Adipocyte (in vitro differentiated cells): ENCODE measurements around the gene CCDC158.
"Not testable (repeated sequence)": the region's sequence is repeated elsewhere in the genome, so short reads cannot be mapped to it uniquely, and the experiment has no call there.

Experiments used
- DNase-seq: peaks from one replicate; pipeline ENCODE4 v3.0.0-alpha.2; 2015; ENCODE audit warnings: low read depth
- H3K27me3 ChIP-seq: replicated peaks from 2 replicates; pipeline ENCODE4 v1.7.0; 2013; ENCODE audit warnings: mild to moderate bottlenecking, low read length, moderate library complexity; ENCODE audit not compliant: control insufficient read depth, insufficient read depth
- H3K36me3 ChIP-seq: 2 replicates; pipeline ENCODE4 v1.7.0; 2013; ENCODE audit warnings: low read length, mild to moderate bottlenecking, moderate library complexity; ENCODE audit not compliant: control insufficient read depth, insufficient read depth, severe bottlenecking
- H3K4me1 ChIP-seq: 2 replicates; pipeline ENCODE4 v1.7.0; 2013; ENCODE audit warnings: mild to moderate bottlenecking, low read length, moderate library complexity; ENCODE audit not compliant: control insufficient read depth, insufficient read depth
- H3K4me3 ChIP-seq: 2 replicates; pipeline ENCODE4 v1.7.0; 2013; ENCODE audit warnings: mild to moderate bottlenecking, low read length, moderate library complexity
- H3K9ac ChIP-seq: 2 replicates; pipeline ENCODE4 v1.7.0; 2013; ENCODE audit warnings: mild to moderate bottlenecking, low read length, moderate library complexity
- H3K9me3 ChIP-seq: 2 replicates; pipeline ENCODE4 v1.7.0; 2013; ENCODE audit warnings: mild to moderate bottlenecking, low read length, moderate library complexity; ENCODE audit not compliant: control insufficient read depth

CCDC158 gene

GRCh38 chr4:76420762-76421581 is at the start of gene CCDC158:
CCDC158 (minus strand) TSS chr4:76421141; CDS start chr4:76403207, 17,934 bp downstream.
- Histone ChIP-seq H3K4me1 (no peaks in the 10 kb centered on the region), H3K9ac (peak within 1 kb of the TSS; percentile 62), H3K36me3 (no peaks in the 10 kb centered on the region), H3K27me3 (no peaks in the 10 kb centered on the region), H3K9me3 (no peaks in the 10 kb centered on the region), H3K4me3 (peak within 1 kb of the TSS; percentile 79)
- DNase-seq = peak; percentile 36

GRCh38 chr4:76470532-76470931 is 49.6 kb upstream of the CCDC158 start:
- Histone ChIP-seq H3K4me1 (no peaks in the 10 kb centered on the region), H3K27me3 (no peaks in the 10 kb centered on the region), H3K36me3 (no peaks in the 10 kb centered on the region), H3K9ac (no peak overlapping the region), H3K9me3 (no peaks in the 10 kb centered on the region), H3K4me3 (no peak overlapping the region)
- no peak for DNase-seq

GRCh38 chr4:76470064-76470463 is 49.1 kb upstream of the CCDC158 start:
- H3K4me3 ChIP-seq = no peak overlapping the region
- no peaks in the 10 kb centered on the region for H3K4me1 ChIP-seq
- H3K9me3 ChIP-seq = no peaks in the 10 kb centered on the region

GRCh38 chr4:76463568-76463967 is 42.6 kb upstream of the CCDC158 start:
- DNase-seq = no peak
- no peaks in the 10 kb centered on the region for H3K36me3 ChIP-seq
- H3K4me1 ChIP-seq = peaks cover 6% of the 10 kb centered on the region
- no peak overlapping the region for H3K4me3 ChIP-seq
- H3K9me3 ChIP-seq = peaks cover 11% of the 10 kb centered on the region
- H3K27me3 ChIP-seq = no peaks in the 10 kb centered on the region
- H3K9ac ChIP-seq = no peak overlapping the region

More at GRCh38 chr4:76470064-76470463, 49.1 kb upstream of the CCDC158 start:
- no peak overlapping the region for H3K9ac ChIP-seq
- no peaks in the 10 kb centered on the region for H3K36me3 ChIP-seq
- no peaks in the 10 kb centered on the region for H3K27me3 ChIP-seq
- no peak for DNase-seq

GRCh38 chr4:76459291-76459723 is 38.4 kb upstream of the CCDC158 start:
- Histone ChIP-seq H3K9ac (no peak overlapping the region), H3K4me3 (no peak overlapping the region), H3K36me3 (no peaks in the 10 kb centered on the region), H3K4me1 (peaks cover 6% of the 10 kb centered on the region), H3K27me3 (no peaks in the 10 kb centered on the region), H3K9me3 (peaks cover 11% of the 10 kb centered on the region)
- DNase-seq = peak; percentile 14

GRCh38 chr4:76458825-76459224 is 37.9 kb upstream of the CCDC158 start:
- Histone ChIP-seq H3K9me3 (peaks cover 11% of the 10 kb centered on the region), H3K4me1 (peaks cover 6% of the 10 kb centered on the region), H3K36me3 (no peaks in the 10 kb centered on the region), H3K9ac (no peak overlapping the region), H3K27me3 (no peaks in the 10 kb centered on the region), H3K4me3 (no peak overlapping the region)
- DNase-seq = no peak

- Histone ChIP-seq H3K4me1 (peaks cover 6% of the 10 kb centered on the region), H3K36me3 (no peaks in the 10 kb centered on the region), H3K9me3 (peaks cover 5% of the 10 kb centered on the region), H3K9ac (no peak overlapping the region), H3K4me3 (no peak overlapping the region), H3K27me3 (no peaks in the 10 kb centered on the region)
- DNase-seq = no peak
Observed at GRCh38 chr4:76458297-76458696, 37.4 kb upstream of the CCDC158 start.

- H3K4me3 ChIP-seq = no peak overlapping the region
- no peaks in the 10 kb centered on the region for H3K36me3 ChIP-seq
- no peaks in the 10 kb centered on the region for H3K27me3 ChIP-seq
- no peak overlapping the region for H3K9ac ChIP-seq
- H3K9me3 ChIP-seq = peaks cover 1% of the 10 kb centered on the region
- peaks cover 6% of the 10 kb centered on the region for H3K4me1 ChIP-seq
- DNase-seq = no peak
Observed at GRCh38 chr4:76457885-76458284, 36.9 kb upstream of the CCDC158 start.

- H3K4me3 ChIP-seq, H3K36me3 ChIP-seq, H3K27me3 ChIP-seq, H3K9me3 ChIP-seq, DNase-seq, H3K9ac ChIP-seq, H3K4me1 ChIP-seq: not testable (repeated sequence)
Observed at GRCh38 chr4:76454073-76454472, 33.1 kb upstream of the CCDC158 start.

GRCh38 chr4:76453232-76453631 is 32.3 kb upstream of the CCDC158 start:
- Histone ChIP-seq H3K9ac (no peak overlapping the region), H3K27me3 (no peaks in the 10 kb centered on the region), H3K36me3 (no peaks in the 10 kb centered on the region), H3K4me3 (no peak overlapping the region), H3K4me1 (no peaks in the 10 kb centered on the region), H3K9me3 (no peaks in the 10 kb centered on the region)
- no peak for DNase-seq

GRCh38 chr4:76449833-76450232 is 28.9 kb upstream of the CCDC158 start:
- Histone ChIP-seq H3K27me3 (no peaks in the 10 kb centered on the region), H3K9ac (no peak overlapping the region), H3K9me3 (no peaks in the 10 kb centered on the region), H3K4me1 (no peaks in the 10 kb centered on the region), H3K36me3 (no peaks in the 10 kb centered on the region), H3K4me3 (no peak overlapping the region)
- no peak for DNase-seq

GRCh38 chr4:76449362-76449767 is 28.4 kb upstream of the CCDC158 start:
- no peaks in the 10 kb centered on the region for H3K4me1 ChIP-seq
- H3K9me3 ChIP-seq = no peaks in the 10 kb centered on the region
- no peaks in the 10 kb centered on the region for H3K27me3 ChIP-seq
- H3K36me3 ChIP-seq = no peaks in the 10 kb centered on the region
- H3K4me3 ChIP-seq = no peak overlapping the region
- no peak overlapping the region for H3K9ac ChIP-seq
- DNase-seq = no peak
